ENCODE measurements around the gene RSAD1.

- no peak for TF ChIP-seq CTCF (IDR thresholded peaks at IDR 0.05)
- TF ChIP-seq POLR2A (IDR thresholded peaks at IDR 0.05) = no peak
- no peak for TF ChIP-seq POLR2AphosphoS5 (IDR thresholded peaks at IDR 0.05)
Measured at GRCh38 chr17:50484386-50485155, 5.9 kb downstream of the RSAD1 start.

Measured in gastroesophageal sphincter (tissue), 3 donors.